ENCODE measurements around the gene PCBP1. TPM values are rescaled to one million over a fixed set of nuclear protein-coding genes. Genes with fewer than 3 reads are reported as not detected.

PCBP1 gene
- total and polyA plus RNA-seq, 9 of the 15 experiments (the other 6 are each of a cell fraction or from before 2014, with no cell fraction given), result 19.2 to 407 (median 78.1) TPM

- TF ChIP-seq, protein P1, sequence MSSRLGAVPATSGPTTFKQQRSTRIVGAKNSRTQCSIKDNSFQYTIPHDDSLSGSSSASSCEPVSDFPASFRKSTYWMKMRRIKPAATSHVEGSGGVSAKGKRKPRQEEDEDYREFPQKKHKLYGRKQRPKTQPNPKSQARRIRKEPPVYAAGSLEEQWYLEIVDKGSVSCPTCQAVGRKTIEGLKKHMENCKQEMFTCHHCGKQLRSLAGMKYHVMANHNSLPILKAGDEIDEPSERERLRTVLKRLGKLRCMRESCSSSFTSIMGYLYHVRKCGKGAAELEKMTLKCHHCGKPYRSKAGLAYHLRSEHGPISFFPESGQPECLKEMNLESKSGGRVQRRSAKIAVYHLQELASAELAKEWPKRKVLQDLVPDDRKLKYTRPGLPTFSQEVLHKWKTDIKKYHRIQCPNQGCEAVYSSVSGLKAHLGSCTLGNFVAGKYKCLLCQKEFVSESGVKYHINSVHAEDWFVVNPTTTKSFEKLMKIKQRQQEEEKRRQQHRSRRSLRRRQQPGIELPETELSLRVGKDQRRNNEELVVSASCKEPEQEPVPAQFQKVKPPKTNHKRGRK (tag; IDR thresholded peaks at IDR 0.05), result no peak
- peak; percentile 92 for TF ChIP-seq CBFA2T3 (IDR thresholded peaks at IDR 0.05)
- TF ChIP-seq JUND (IDR thresholded peaks at IDR 0.05; ENCODE audit: borderline replicate concordance, low read depth, low read length), result peak; percentile 40; the same call in 1 of the 2 replicates
- peak; percentile 35; the same call in 1 of the 3 replicates for TF ChIP-seq JUND (tag; IDR thresholded peaks at IDR 0.05; ENCODE audit: borderline replicate concordance, low read depth, low read length)
- no peak for TF ChIP-seq MIER1 (IDR thresholded peaks at IDR 0.05; ENCODE audit: low read depth)
- TF ChIP-seq, protein P2, sequence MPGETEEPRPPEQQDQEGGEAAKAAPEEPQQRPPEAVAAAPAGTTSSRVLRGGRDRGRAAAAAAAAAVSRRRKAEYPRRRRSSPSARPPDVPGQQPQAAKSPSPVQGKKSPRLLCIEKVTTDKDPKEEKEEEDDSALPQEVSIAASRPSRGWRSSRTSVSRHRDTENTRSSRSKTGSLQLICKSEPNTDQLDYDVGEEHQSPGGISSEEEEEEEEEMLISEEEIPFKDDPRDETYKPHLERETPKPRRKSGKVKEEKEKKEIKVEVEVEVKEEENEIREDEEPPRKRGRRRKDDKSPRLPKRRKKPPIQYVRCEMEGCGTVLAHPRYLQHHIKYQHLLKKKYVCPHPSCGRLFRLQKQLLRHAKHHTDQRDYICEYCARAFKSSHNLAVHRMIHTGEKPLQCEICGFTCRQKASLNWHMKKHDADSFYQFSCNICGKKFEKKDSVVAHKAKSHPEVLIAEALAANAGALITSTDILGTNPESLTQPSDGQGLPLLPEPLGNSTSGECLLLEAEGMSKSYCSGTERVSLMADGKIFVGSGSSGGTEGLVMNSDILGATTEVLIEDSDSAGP (CRISPR knock-in tag; IDR thresholded peaks at IDR 0.05), result no peak
- no peak for TF ChIP-seq CEBPG (CRISPR knock-in tag; IDR thresholded peaks at IDR 0.05)
- TF ChIP-seq CEBPG (tag; conservative IDR thresholded peaks at IDR 0.05 in 1 of 2, IDR thresholded peaks at IDR 0.05 in 1 of 2), result no peak
- TF ChIP-seq PHB2 (IDR thresholded peaks at IDR 0.05; ENCODE audit: low read depth), result 0 out of 2 replicates have a peak, but pooled peaks have one; percentile 15
- TF ChIP-seq TCF7L2 (IDR thresholded peaks at IDR 0.05; ENCODE audit: low read depth, low read length), result no peak
- no peak for TF ChIP-seq ILK (tag; IDR thresholded peaks at IDR 0.05; ENCODE audit: borderline replicate concordance, low read depth)
- no peak for TF ChIP-seq RFX7 (CRISPR knock-in tag; IDR thresholded peaks at IDR 0.05)
- TF ChIP-seq ZBTB40 (IDR thresholded peaks at IDR 0.05), result no peak
- TF ChIP-seq ZBTB40 (CRISPR knock-in tag; IDR thresholded peaks at IDR 0.05), result no peak
- peak; percentile 88 for TF ChIP-seq TEAD4 (IDR thresholded peaks at IDR 0.05; ENCODE audit: low read length)
- TF ChIP-seq TEAD4 (CRISPR knock-in tag; IDR thresholded peaks at IDR 0.05; ENCODE audit: borderline replicate concordance), result no peak
- no peak for TF ChIP-seq HNRNPUL1 (IDR thresholded peaks at IDR 0.05; ENCODE audit: low read length)
Measured at GRCh38 chr2:70084973-70085710, 2.1 kb upstream of the PCBP1 start (continued).

All from K562 (cell line).